Measurements from ENCODE around the gene CFAP90.

DNA sequence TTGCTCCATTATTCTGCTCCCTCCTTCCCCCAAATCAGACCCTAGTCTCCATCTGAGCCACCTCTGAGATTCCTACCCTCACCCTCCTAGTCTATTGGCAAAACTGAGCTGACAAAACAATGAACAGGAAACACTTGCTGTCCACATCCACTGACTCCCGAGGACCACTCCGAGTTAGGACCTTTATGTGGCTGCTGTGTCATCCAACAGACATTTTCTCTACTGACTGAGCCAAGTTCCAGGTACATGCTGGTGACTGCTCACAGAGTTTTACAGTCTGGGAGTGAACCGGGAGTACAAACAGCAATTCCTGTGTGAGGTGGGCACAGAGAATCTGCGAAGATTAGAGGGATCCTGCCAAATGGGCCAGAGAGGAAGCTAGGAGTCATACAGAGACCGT, 39.2 kb downstream of the CFAP90 start:
- no peak for TF ChIP-seq POLR2A (IDR thresholded peaks at IDR 0.05)
- TF ChIP-seq CTCF (IDR thresholded peaks at IDR 0.05), result no peak

Measured in Peyer's patch (tissue), 4 donors.